PC-9 (cell line): ENCODE results near the gene AGTPBP1. TPM values are rescaled to one million over a fixed set of nuclear protein-coding genes. Genes with fewer than 3 reads are reported as not detected.
A peak's percentile ranks its signal among the peaks of the same experiment; 100 is the strongest.
"Not testable (repeated sequence)": the region's sequence is repeated elsewhere in the genome, so short reads cannot be mapped to it uniquely, and the experiment has no call there.

Experiments used
- Bru-seq: library from RNA; stranded (reverse); fragments of 400-500 nt; gene quantifications from one replicate; lab custom pipeline; 2021; lab: Mats Ljungman, UMichigan
- BruChase-seq, 2 experiments: library from RNA; stranded (reverse); fragments of 400-500 nt; gene quantifications; one replicate each; lab custom pipeline; 2021; lab: Mats Ljungman, UMichigan
- BruUV-seq: library from RNA; stranded (reverse); fragments of 400-500 nt; replicated peaks from 2 replicates; lab custom pipeline; 2021; lab: Mats Ljungman, UMichigan
- CTCF ChIA-PET: fragments of 300-600 bp; sonication (Branson Sonifier 250); formaldehyde crosslinking; loops from one replicate; lab custom pipeline; 2022; ENCODE audit warnings: antibody characterized with exemption; lab: Charles Lee
- POLR2A ChIA-PET: fragments of 300-600 bp; sonication (Branson Sonifier 250); formaldehyde crosslinking; loops from one replicate; lab custom pipeline; 2022; ENCODE audit warnings: antibody characterized with exemption; ENCODE audit not compliant: unreplicated experiment; lab: Charles Lee
- DNase-seq, 2 experiments: peaks; one replicate each; pipeline versions ENCODE4 v3.0.0 to v3.0.0-alpha.2; 2015 to 2022; ENCODE audit warnings: mixed read lengths in 1 of 2
- H2AFZ ChIP-seq: fragments of 200-600 bp; sonication (generic); 2 replicates; pipeline ENCODE4 v1.8.1; 2017; ENCODE audit warnings: antibody characterized with exemption
- H3F3A ChIP-seq: fragments of 200-600 bp; sonication (generic); 2 replicates; pipeline ENCODE4 v1.8.1; 2017; ENCODE audit warnings: antibody characterized with exemption, mild to moderate bottlenecking, low read depth; ENCODE audit not compliant: insufficient read depth
- H3K27ac ChIP-seq: fragments of 200-600 bp; sonication (generic); 2 replicates; pipeline ENCODE4 v1.6.1; 2016; ENCODE audit warnings: mixed run types
- H3K27me3 ChIP-seq: fragments of 200-600 bp; sonication (generic); 2 replicates; pipeline ENCODE4 v1.6.1; 2016; ENCODE audit warnings: low read depth, mixed run types; ENCODE audit not compliant: insufficient read depth
- H3K36me3 ChIP-seq: fragments of 200-600 bp; sonication (generic); 2 replicates; pipeline ENCODE4 v1.6.1; 2016; ENCODE audit warnings: low read depth, mixed run types
- H3K4me1 ChIP-seq: fragments of 200-600 bp; sonication (generic); replicated peaks from 2 replicates; pipeline ENCODE4 v1.6.1; 2016; ENCODE audit warnings: mixed run types; ENCODE audit not compliant: insufficient read depth
- H3K4me2 ChIP-seq: fragments of 200-600 bp; sonication (generic); 2 replicates; pipeline ENCODE4 v1.6.1; 2017; ENCODE audit warnings: mixed run types
- H3K4me3 ChIP-seq: fragments of 200-600 bp; sonication (generic); 2 replicates; pipeline ENCODE4 v1.6.1; 2016; ENCODE audit warnings: mixed run types
- H3K79me2 ChIP-seq: fragments of 200-600 bp; sonication (generic); 2 replicates; pipeline ENCODE4 v1.6.1; 2017; ENCODE audit warnings: low read depth, mixed run types
- H3K9me2 ChIP-seq: fragments of 200-600 bp; sonication (generic); 2 replicates; pipeline ENCODE4 v1.8.1; 2017; ENCODE audit warnings: mild to moderate bottlenecking; ENCODE audit not compliant: insufficient read depth
- H3K9me3 ChIP-seq: fragments of 200-600 bp; sonication (generic); 2 replicates; pipeline ENCODE4 v1.8.1; 2016; ENCODE audit warnings: low read depth; ENCODE audit not compliant: insufficient read depth
- H4K20me1 ChIP-seq: fragments of 200-600 bp; sonication (generic); 2 replicates; pipeline ENCODE4 v1.8.1; 2017; ENCODE audit not compliant: insufficient read depth
- CTCF ChIP-seq: fragments of 200-600 bp; sonication (generic); conservative IDR thresholded peaks from 2 replicates; pipeline ENCODE4 v1.6.1; 2017; ENCODE audit warnings: mixed run types, antibody characterized with exemption, mild to moderate bottlenecking, moderate library complexity
- EZH2 ChIP-seq: fragments of 200-600 bp; sonication (generic); IDR thresholded peaks from 2 replicates; pipeline ENCODE4 v1.8.0; 2017; ENCODE audit warnings: antibody characterized with exemption, low read depth
- intact Hi-C: fragments of 100-400 bp; cut with micrococcal nuclease; formaldehyde crosslinking; loops from one replicate; pipeline ENCODE4 v1.10.0; 2022; ENCODE audit not compliant: unreplicated experiment
- long read RNA-seq: library from polyadenylated mRNA; stranded (forward); transcript quantifications from one replicate; pipeline ENCODE4 v2.0.0, GENCODE V29; 2022
- total RNA-seq: library from RNA; stranded (reverse); gene quantifications from 2 replicates; pipeline ENCODE4 v1.2.3, GENCODE V29; 2021

Gene AGTPBP1, protein sequence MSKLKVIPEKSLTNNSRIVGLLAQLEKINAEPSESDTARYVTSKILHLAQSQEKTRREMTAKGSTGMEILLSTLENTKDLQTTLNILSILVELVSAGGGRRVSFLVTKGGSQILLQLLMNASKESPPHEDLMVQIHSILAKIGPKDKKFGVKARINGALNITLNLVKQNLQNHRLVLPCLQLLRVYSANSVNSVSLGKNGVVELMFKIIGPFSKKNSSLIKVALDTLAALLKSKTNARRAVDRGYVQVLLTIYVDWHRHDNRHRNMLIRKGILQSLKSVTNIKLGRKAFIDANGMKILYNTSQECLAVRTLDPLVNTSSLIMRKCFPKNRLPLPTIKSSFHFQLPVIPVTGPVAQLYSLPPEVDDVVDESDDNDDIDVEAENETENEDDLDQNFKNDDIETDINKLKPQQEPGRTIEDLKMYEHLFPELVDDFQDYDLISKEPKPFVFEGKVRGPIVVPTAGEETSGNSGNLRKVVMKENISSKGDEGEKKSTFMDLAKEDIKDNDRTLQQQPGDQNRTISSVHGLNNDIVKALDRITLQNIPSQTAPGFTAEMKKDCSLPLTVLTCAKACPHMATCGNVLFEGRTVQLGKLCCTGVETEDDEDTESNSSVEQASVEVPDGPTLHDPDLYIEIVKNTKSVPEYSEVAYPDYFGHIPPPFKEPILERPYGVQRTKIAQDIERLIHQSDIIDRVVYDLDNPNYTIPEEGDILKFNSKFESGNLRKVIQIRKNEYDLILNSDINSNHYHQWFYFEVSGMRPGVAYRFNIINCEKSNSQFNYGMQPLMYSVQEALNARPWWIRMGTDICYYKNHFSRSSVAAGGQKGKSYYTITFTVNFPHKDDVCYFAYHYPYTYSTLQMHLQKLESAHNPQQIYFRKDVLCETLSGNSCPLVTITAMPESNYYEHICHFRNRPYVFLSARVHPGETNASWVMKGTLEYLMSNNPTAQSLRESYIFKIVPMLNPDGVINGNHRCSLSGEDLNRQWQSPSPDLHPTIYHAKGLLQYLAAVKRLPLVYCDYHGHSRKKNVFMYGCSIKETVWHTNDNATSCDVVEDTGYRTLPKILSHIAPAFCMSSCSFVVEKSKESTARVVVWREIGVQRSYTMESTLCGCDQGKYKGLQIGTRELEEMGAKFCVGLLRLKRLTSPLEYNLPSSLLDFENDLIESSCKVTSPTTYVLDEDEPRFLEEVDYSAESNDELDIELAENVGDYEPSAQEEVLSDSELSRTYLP
- total RNA-seq, result 15.7 and 19.8 TPM in 2 replicates
- Bru-seq, nascent RNA, result percentile 72 among the genes with signal in this experiment
- BruChase-seq, experiment 1, labeled RNA remaining after a 2-hour chase, result percentile 66 among the genes with signal in this experiment
- BruChase-seq, experiment 2, labeled RNA remaining after a 6-hour chase, result percentile 54 among the genes with signal in this experiment
- long read RNA-seq, full-length matches to known transcripts, result 8 of 18 reads
- long read RNA-seq, partial matches to known transcripts, result 4 of 18 reads
- long read RNA-seq, other reads (novel, unspliced or antisense), result 6 of 18 reads

GRCh38 chr9:85741875-85742596 is at the start of gene AGTPBP1:
Gene AGTPBP1 (minus strand): TSS chr9:85741954. CDS start chr9:85712533, 29,421 bp downstream.
- TF ChIP-seq EZH2 (no peak), CTCF (no peak)
- ChIA-PET POLR2A (no interaction called here), CTCF (no interaction called here)
- Histone ChIP-seq H3F3A (peaks cover 24% of the 10 kb centered on the region; the same call in 1 of the 2 replicates), H3K9me2 (no peaks in the 10 kb centered on the region), H2AFZ (peak within 1 kb of the TSS; percentile 96), H3K27me3 (peaks cover 28% of the 10 kb centered on the region), H3K36me3 (no peaks in the 10 kb centered on the region), H3K4me3 (peak within 1 kb of the TSS; percentile 92), H3K27ac (peak within 1 kb of the TSS; percentile 53), H3K9me3 (no peaks in the 10 kb centered on the region), H3K79me2 (peaks cover 5% of the 10 kb centered on the region), H3K4me2 (peak within 1 kb of the TSS; percentile 94), H3K4me1 (peaks cover 31% of the 10 kb centered on the region), H4K20me1 (no peaks in the 10 kb centered on the region)
- TSS peak; percentile 76 for BruUV-seq
- intact Hi-C loops, result loop anchor here (5.0 kb wide), 1 partner anchor 195 kb away; no protein-coding TSS in a partner anchor
- peak; percentile 75 to 97 for DNase-seq

DNA sequence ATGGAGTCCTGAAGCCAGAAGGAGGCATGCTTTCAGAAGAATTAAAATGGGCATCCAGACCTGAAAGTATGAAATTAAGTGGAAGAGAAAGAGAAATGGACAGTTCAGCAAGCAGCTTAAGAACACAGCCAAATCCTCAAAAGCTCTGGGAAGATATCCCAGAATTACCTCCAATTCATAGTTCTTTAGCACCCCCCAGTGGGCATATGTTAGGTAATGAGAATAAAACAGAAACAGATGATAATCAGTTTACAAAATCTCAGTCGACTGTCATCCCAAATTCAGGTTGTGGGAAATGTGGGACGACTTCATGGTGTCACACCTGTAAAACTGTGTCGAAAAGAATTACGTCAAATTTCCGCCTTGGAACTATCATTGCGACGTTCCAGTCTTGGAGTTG is 44.4 kb upstream of the AGTPBP1 start:
- H3K79me2 ChIP-seq, CTCF ChIA-PET, H3K27ac ChIP-seq, H4K20me1 ChIP-seq, DNase-seq, H3K27me3 ChIP-seq, H3K36me3 ChIP-seq, H3K9me3 ChIP-seq, H3K4me3 ChIP-seq, H3K4me2 ChIP-seq, H2AFZ ChIP-seq, H3F3A ChIP-seq, H3K9me2 ChIP-seq, H3K4me1 ChIP-seq, BruUV-seq: not testable (repeated sequence)
- intact Hi-C loops, result loop anchor here (2.0 to 5.0 kb wide), 2 partner anchors 87 to 1389 kb away; no protein-coding TSS in a partner anchor
- TF ChIP-seq CTCF, result peak; percentile 53
- POLR2A ChIA-PET, result interaction anchor here (0.7 kb wide), 1 partner anchor 35 kb away, joined by 3 read pairs; no protein-coding TSS in a partner anchor

GRCh38 chr9:85773844-85774243 is 32.1 kb upstream of the AGTPBP1 start:
- H3K79me2 ChIP-seq, H3K27ac ChIP-seq, H4K20me1 ChIP-seq, H3K4me1 ChIP-seq, H3K27me3 ChIP-seq, H3K9me3 ChIP-seq, H3K4me3 ChIP-seq, H3K4me2 ChIP-seq, BruUV-seq, intact Hi-C loops, H3K36me3 ChIP-seq, POLR2A ChIA-PET, DNase-seq, H3F3A ChIP-seq, H2AFZ ChIP-seq, CTCF ChIA-PET, H3K9me2 ChIP-seq: not testable (repeated sequence)

- H3K9me3 ChIP-seq, H3K4me1 ChIP-seq, BruUV-seq, H3K79me2 ChIP-seq, H3K9me2 ChIP-seq, CTCF ChIA-PET, H3K27ac ChIP-seq, H2AFZ ChIP-seq, H4K20me1 ChIP-seq, POLR2A ChIA-PET, H3K4me3 ChIP-seq, intact Hi-C loops, H3K36me3 ChIP-seq, H3K4me2 ChIP-seq, DNase-seq, H3F3A ChIP-seq, H3K27me3 ChIP-seq: not testable (repeated sequence)
These were observed 20.0 kb upstream of the AGTPBP1 start for GRCh38 chr9:85761802-85762201.
